ENCODE data around the gene ELF1. TPM values are rescaled to one million over a fixed set of nuclear protein-coding genes. Genes with fewer than 3 reads are reported as not detected.

The ELF1 gene
- total and polyA plus RNA-seq, 2 donors (not counting 1 experiment from before 2014, with no cell fraction given): 38.5 to 41.0 TPM

DNA sequence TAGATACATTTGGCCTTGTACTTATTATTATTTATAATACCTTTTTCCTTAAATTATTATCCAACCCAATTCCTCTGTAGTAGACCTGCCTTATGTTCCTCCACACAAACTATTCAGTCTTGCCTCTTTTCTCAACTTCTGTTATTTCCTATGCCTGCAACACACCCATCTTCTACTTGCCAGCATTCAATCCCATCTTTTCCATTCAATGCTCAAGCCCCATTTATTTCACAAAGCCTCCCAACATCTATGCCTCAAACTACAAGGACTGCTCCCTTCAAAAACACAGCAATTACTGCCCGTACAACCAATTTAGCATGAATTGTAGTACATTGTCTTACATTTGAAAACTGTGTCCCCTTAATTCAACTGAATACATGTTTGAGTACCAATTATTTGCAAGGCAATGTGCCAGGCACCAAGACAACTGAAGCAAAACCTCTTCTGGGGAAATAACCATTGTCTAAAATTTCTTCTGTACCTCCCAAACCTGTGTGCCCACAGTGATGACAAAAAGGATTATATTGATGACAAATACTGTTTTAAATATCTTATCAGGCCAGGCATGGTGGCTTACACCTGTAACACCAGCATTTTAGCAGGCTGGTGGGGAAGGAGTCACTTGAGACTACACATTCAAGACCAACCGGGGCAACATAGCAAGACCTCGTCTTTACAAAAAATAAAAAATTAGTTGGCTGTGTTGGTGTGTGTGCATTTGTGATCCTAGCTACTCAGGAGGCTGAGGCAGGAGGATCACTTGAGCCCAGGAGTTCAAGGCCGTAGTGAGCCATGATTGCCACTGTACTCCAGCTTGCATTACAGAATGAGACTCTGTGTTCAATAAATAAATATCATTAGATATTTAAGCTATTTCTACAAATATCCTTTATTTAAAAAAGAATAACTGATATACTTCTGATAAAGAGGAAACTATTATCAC lies 35.1 kb downstream of the ELF1 start:
- Histone ChIP-seq H3K9me3 (ENCODE audit: control insufficient read depth, insufficient read depth, low read depth, low read length) (no peaks in the 10 kb centered on the region), H3K79me2 (ENCODE audit: control insufficient read depth, insufficient read depth, low read length) (peaks cover 9% of the 10 kb centered on the region), H3K4me1 (ENCODE audit: control insufficient read depth, extremely low read depth, insufficient read depth, low read length) (peaks cover 4% of the 10 kb centered on the region), H2AFZ (ENCODE audit: low read length) (no peak overlapping the region), H3K27me3 (ENCODE audit: control insufficient read depth, insufficient read depth, low read length) (no peaks in the 10 kb centered on the region), H3K4me2 (ENCODE audit: extremely low read depth, insufficient read depth, low read length) (peak overlapping the region; percentile 80), H3K27ac (ENCODE audit: insufficient read depth, low read length) (no peak overlapping the region), H3K9ac (ENCODE audit: insufficient read depth, low read length) (no peak overlapping the region), H4K20me1 (ENCODE audit: control insufficient read depth, extremely low read depth, insufficient read depth, low read length) (no peaks in the 10 kb centered on the region), H3K36me3 (ENCODE audit: control insufficient read depth, insufficient read depth, low read length) (no peaks in the 10 kb centered on the region), H3K4me3 (replicated peaks in 1 of 4; ENCODE audit: control extremely low read depth in 1 of 4, insufficient read depth in 1 of 4, low read depth in 3 of 4, low read length in 4 of 4) (no peak overlapping the region)
- TF ChIP-seq, protein P1, sequence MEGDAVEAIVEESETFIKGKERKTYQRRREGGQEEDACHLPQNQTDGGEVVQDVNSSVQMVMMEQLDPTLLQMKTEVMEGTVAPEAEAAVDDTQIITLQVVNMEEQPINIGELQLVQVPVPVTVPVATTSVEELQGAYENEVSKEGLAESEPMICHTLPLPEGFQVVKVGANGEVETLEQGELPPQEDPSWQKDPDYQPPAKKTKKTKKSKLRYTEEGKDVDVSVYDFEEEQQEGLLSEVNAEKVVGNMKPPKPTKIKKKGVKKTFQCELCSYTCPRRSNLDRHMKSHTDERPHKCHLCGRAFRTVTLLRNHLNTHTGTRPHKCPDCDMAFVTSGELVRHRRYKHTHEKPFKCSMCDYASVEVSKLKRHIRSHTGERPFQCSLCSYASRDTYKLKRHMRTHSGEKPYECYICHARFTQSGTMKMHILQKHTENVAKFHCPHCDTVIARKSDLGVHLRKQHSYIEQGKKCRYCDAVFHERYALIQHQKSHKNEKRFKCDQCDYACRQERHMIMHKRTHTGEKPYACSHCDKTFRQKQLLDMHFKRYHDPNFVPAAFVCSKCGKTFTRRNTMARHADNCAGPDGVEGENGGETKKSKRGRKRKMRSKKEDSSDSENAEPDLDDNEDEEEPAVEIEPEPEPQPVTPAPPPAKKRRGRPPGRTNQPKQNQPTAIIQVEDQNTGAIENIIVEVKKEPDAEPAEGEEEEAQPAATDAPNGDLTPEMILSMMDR (conservative IDR thresholded peaks at IDR 0.05 in 1 of 2, IDR thresholded peaks at IDR 0.05 in 1 of 2; ENCODE audit: low read depth in 1 of 2, low read length in 2 of 2): no peak
- TF ChIP-seq EZH2 (IDR thresholded peaks at IDR 0.05; ENCODE audit: low read length, missing control alignments): no peak
- no peak for DNase-seq (ENCODE audit: low read depth in 2 of 2)

DNA sequence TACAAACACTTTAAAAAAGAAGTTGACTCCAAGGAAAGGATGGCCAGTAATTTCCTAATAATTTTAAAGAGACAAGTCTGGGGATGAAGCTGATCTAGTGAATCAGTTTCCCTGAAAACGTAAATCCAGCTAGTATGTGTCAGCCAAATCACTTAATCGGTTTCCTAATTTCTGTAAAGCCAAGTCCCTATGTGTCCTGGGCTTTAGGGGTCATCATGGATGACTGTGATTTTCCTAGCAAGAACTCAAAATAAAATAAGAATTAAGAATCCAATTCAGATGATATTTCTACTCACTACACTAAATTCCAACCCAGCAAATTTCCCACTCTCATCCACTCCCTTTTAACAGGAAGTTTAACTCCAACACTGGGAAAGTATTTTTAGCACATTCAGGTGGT lies 35.9 kb downstream of the ELF1 start:
- H3K27me3 ChIP-seq (ENCODE audit: control insufficient read depth, insufficient read depth, low read length): no peaks in the 10 kb centered on the region
- no peaks in the 10 kb centered on the region for H4K20me1 ChIP-seq (ENCODE audit: control insufficient read depth, extremely low read depth, insufficient read depth, low read length)
- H3K9me3 ChIP-seq (ENCODE audit: control insufficient read depth, insufficient read depth, low read depth, low read length): no peaks in the 10 kb centered on the region
- H3K27ac ChIP-seq (ENCODE audit: insufficient read depth, low read length): peak overlapping the region; percentile 31
- no peak for TF ChIP-seq EZH2 (IDR thresholded peaks at IDR 0.05; ENCODE audit: low read length, missing control alignments)
- TF ChIP-seq, protein P1 (conservative IDR thresholded peaks at IDR 0.05 in 1 of 2, IDR thresholded peaks at IDR 0.05 in 1 of 2; ENCODE audit: low read depth in 1 of 2, low read length in 2 of 2): no peak
- H3K4me2 ChIP-seq (ENCODE audit: extremely low read depth, insufficient read depth, low read length): peak overlapping the region; percentile 57
- no peak overlapping the region for H2AFZ ChIP-seq (ENCODE audit: low read length)
- H3K4me3 ChIP-seq (replicated peaks in 1 of 4; ENCODE audit: control extremely low read depth in 1 of 4, insufficient read depth in 1 of 4, low read depth in 3 of 4, low read length in 4 of 4): no peak overlapping the region
- H3K4me1 ChIP-seq (ENCODE audit: control insufficient read depth, extremely low read depth, insufficient read depth, low read length): peaks cover 4% of the 10 kb centered on the region
- peaks cover 9% of the 10 kb centered on the region for H3K79me2 ChIP-seq (ENCODE audit: control insufficient read depth, insufficient read depth, low read length)
- no peaks in the 10 kb centered on the region for H3K36me3 ChIP-seq (ENCODE audit: control insufficient read depth, insufficient read depth, low read length)
- H3K9ac ChIP-seq (ENCODE audit: insufficient read depth, low read length): no peak overlapping the region
- peak in 1 of 2 donors; percentile 34 for DNase-seq (ENCODE audit: low read depth in 2 of 2)

DNA sequence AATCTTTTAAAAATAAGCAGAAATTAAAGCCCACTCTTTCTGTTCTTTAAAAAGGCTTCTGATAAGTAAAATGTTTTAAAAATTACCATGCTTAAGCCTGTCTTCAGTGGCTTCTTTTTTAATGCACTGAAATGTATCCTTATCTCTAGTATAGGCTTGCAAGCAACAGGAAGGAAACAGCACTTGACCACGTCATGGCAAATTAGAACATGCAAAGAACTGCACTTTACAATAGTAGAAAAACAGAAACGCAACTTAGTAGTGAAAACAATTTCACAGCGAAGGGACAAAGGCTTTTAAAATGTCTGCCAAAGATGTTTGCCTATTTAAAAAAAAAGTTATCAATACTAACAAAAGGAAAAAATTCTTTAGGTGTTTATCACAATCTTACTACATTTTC lies 36.3 kb downstream of the ELF1 start:
- Histone ChIP-seq H3K27ac (ENCODE audit: insufficient read depth, low read length) (no peak overlapping the region), H3K36me3 (ENCODE audit: control insufficient read depth, insufficient read depth, low read length) (no peaks in the 10 kb centered on the region), H3K79me2 (ENCODE audit: control insufficient read depth, insufficient read depth, low read length) (peaks cover 9% of the 10 kb centered on the region), H4K20me1 (ENCODE audit: control insufficient read depth, extremely low read depth, insufficient read depth, low read length) (no peaks in the 10 kb centered on the region), H3K4me3 (replicated peaks in 1 of 4; ENCODE audit: control extremely low read depth in 1 of 4, insufficient read depth in 1 of 4, low read depth in 3 of 4, low read length in 4 of 4) (no peak overlapping the region), H3K27me3 (ENCODE audit: control insufficient read depth, insufficient read depth, low read length) (no peaks in the 10 kb centered on the region), H3K9ac (ENCODE audit: insufficient read depth, low read length) (no peak overlapping the region), H3K4me2 (ENCODE audit: extremely low read depth, insufficient read depth, low read length) (peak overlapping the region; percentile 57), H2AFZ (ENCODE audit: low read length) (no peak overlapping the region), H3K4me1 (ENCODE audit: control insufficient read depth, extremely low read depth, insufficient read depth, low read length) (peaks cover 4% of the 10 kb centered on the region), H3K9me3 (ENCODE audit: control insufficient read depth, insufficient read depth, low read depth, low read length) (no peaks in the 10 kb centered on the region)
- DNase-seq (ENCODE audit: low read depth in 2 of 2): peak; percentile 59 to 67
- no peak for TF ChIP-seq EZH2 (IDR thresholded peaks at IDR 0.05; ENCODE audit: low read length, missing control alignments)
- TF ChIP-seq, protein P1 (conservative IDR thresholded peaks at IDR 0.05 in 1 of 2, IDR thresholded peaks at IDR 0.05 in 1 of 2; ENCODE audit: low read depth in 1 of 2, low read length in 2 of 2): no peak

All from fibroblast of lung (primary cell).